ENCODE measurements around the gene DISC1. TPM values are rescaled to one million over a fixed set of nuclear protein-coding genes. Genes with fewer than 3 reads are reported as not detected.

DISC1 gene
- total RNA-seq, 1 experiment from 2014 or later = 9.8 TPM

DNA sequence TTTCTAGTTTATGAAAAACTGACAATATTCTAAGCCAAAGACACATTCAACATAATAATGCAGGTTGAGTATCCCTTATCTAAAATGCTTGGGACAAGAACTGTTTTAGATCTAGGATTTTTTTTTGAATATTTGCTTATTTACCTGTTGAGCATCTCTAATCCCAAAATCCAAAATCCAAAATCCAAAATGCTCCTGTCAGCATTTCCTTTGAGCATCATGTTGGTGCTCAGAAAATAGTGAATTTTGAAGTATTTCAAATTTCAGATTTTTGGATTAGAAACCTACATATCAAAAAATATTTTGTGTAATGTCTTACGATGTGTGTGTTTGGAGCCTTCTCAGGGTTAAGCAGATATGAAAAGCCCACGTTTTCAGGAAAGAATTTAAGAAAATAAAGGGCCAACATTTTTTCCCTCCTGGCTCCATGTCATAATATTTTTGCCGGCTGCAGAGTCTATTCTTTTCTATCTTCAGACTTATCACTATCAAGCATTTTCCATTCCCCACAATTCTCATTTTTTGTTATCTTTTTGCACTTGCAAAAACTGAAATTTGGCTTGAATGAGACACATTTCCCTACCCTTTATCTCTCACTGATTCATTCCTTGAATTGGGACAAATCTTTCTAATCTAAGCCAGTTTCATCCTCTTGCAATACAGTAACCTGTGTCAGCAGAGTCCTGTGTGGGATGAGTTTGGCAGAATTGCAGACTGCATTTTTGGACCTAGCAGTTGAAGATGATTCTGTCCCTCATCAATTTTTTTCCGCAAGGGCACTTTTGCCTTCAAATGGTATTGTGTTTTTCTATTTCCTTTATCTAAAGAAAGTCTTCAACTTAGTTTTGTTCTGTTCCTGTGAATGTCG, 233.9 kb downstream of the DISC1 start:
- H3K36me3 Mint-ChIP-seq (ENCODE audit: insufficient read depth, unreplicated experiment) = no peaks in the 10 kb centered on the region
- BruUV-seq (replicated peaks) = no TSS peak
- CTCF ChIA-PET = no interaction called here
- no peak overlapping the region for H3K4me3 Mint-ChIP-seq (ENCODE audit: low read depth, unreplicated experiment)
- H3K4me1 Mint-ChIP-seq (ENCODE audit: low read depth, unreplicated experiment) = no peaks in the 10 kb centered on the region
- DNase-seq = no peak
- no peaks in the 10 kb centered on the region for H3K27me3 Mint-ChIP-seq (ENCODE audit: unreplicated experiment)
- TF ChIP-seq, protein P1, sequence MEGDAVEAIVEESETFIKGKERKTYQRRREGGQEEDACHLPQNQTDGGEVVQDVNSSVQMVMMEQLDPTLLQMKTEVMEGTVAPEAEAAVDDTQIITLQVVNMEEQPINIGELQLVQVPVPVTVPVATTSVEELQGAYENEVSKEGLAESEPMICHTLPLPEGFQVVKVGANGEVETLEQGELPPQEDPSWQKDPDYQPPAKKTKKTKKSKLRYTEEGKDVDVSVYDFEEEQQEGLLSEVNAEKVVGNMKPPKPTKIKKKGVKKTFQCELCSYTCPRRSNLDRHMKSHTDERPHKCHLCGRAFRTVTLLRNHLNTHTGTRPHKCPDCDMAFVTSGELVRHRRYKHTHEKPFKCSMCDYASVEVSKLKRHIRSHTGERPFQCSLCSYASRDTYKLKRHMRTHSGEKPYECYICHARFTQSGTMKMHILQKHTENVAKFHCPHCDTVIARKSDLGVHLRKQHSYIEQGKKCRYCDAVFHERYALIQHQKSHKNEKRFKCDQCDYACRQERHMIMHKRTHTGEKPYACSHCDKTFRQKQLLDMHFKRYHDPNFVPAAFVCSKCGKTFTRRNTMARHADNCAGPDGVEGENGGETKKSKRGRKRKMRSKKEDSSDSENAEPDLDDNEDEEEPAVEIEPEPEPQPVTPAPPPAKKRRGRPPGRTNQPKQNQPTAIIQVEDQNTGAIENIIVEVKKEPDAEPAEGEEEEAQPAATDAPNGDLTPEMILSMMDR (IDR thresholded peaks at IDR 0.05; ENCODE audit: unreplicated experiment) = no peak
- H3K9me3 Mint-ChIP-seq (ENCODE audit: low read depth, unreplicated experiment) = no peaks in the 10 kb centered on the region
- no peak overlapping the region for H3K27ac Mint-ChIP-seq (ENCODE audit: unreplicated experiment)
- intact Hi-C loops (cut with micrococcal nuclease; ENCODE audit: unreplicated experiment) = loop anchor here (10.0 kb wide), 1 partner anchor 394 kb away; no protein-coding TSS in a partner anchor

DNA sequence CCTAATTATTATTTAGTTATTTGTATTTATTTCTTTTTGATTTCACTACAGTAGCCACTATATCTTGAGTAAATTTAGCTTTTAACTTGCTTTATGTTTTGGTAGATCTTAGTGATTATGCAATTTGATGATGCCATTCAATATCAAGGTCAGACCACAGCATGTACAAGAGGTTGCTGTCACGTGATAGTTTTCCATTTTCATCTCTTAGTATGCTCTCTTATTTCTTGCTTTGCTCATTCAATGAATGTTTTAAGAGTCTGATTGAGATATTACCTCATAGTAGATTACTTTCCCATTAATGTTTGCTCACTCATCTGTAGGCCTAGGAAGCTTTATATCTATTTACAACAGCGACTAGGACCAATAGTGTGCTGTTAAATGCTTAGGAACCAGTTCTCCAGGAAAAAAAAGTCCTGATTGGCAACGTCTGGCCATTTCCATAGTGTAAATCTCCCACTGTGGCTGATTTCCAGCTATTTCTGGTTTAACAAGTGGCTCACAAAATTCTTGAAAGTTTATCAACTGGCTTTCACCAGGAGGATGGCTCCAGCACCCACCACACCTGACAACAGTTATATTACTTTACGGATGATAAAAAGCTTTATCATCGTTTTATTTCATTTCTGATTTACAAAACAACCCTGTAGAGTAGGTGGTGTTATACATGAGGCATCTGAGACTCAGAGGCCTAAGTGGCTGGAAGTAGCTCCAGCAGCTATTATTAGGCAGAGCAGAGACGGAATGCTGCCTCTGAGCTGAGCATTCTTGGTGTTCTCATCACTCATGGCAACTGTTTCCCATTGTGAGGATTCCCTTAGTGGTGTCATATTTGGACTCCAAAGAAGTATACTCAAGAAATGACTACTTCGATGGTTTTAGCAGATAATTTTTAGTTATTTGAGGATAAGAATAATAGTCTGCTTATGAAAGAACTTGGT, 235.2 kb downstream of the DISC1 start:
- no TSS peak for BruUV-seq (replicated peaks)
- Mint-ChIP-seq H3K4me3 (ENCODE audit: low read depth, unreplicated experiment) (no peak overlapping the region), H3K36me3 (ENCODE audit: insufficient read depth, unreplicated experiment) (no peaks in the 10 kb centered on the region), H3K4me1 (ENCODE audit: low read depth, unreplicated experiment) (no peaks in the 10 kb centered on the region), H3K27me3 (ENCODE audit: unreplicated experiment) (no peaks in the 10 kb centered on the region), H3K27ac (ENCODE audit: unreplicated experiment) (no peak overlapping the region), H3K9me3 (ENCODE audit: low read depth, unreplicated experiment) (no peaks in the 10 kb centered on the region)
- DNase-seq = no peak
- TF ChIP-seq, protein P1 (IDR thresholded peaks at IDR 0.05; ENCODE audit: unreplicated experiment) = no peak
- CTCF ChIA-PET = no interaction called here
- intact Hi-C loops (cut with micrococcal nuclease; ENCODE audit: unreplicated experiment) = loop anchor here (10.0 kb wide), 1 partner anchor 393 kb away; no protein-coding TSS in a partner anchor

DNA sequence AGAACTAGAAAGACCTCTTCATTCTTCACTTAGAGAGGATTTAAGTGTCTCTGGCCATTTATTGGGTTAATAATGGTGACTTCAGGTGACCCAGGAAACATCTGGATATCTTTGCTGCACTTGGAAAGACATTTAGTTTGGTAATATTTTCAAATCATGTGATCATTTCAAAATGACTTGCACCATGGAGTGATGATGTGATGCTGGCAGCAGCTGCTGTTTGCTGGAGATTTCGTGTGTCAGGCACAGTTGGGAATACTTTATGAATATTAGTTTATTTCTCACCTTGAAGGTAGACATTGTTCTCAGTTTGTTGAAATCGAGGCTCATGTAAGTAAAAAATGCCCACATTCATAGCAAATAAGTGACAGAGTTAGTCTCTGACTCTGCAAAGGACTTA, 236.0 kb downstream of the DISC1 start:
- Mint-ChIP-seq H3K27ac (ENCODE audit: unreplicated experiment) (no peak overlapping the region), H3K4me3 (ENCODE audit: low read depth, unreplicated experiment) (no peak overlapping the region), H3K9me3 (ENCODE audit: low read depth, unreplicated experiment) (no peaks in the 10 kb centered on the region), H3K36me3 (ENCODE audit: insufficient read depth, unreplicated experiment) (no peaks in the 10 kb centered on the region), H3K4me1 (ENCODE audit: low read depth, unreplicated experiment) (no peaks in the 10 kb centered on the region), H3K27me3 (ENCODE audit: unreplicated experiment) (no peaks in the 10 kb centered on the region)
- CTCF ChIA-PET = interaction anchor here (0.7 kb wide), 1 partner anchor 198 kb away, joined by 5 read pairs; no protein-coding TSS in a partner anchor
- TF ChIP-seq, protein P1 (IDR thresholded peaks at IDR 0.05; ENCODE audit: unreplicated experiment) = no peak
- DNase-seq = no peak
- BruUV-seq (replicated peaks) = no TSS peak
- intact Hi-C loops (cut with micrococcal nuclease; ENCODE audit: unreplicated experiment) = loop anchor here (10.0 kb wide), 1 partner anchor 392 kb away; no protein-coding TSS in a partner anchor

DNA sequence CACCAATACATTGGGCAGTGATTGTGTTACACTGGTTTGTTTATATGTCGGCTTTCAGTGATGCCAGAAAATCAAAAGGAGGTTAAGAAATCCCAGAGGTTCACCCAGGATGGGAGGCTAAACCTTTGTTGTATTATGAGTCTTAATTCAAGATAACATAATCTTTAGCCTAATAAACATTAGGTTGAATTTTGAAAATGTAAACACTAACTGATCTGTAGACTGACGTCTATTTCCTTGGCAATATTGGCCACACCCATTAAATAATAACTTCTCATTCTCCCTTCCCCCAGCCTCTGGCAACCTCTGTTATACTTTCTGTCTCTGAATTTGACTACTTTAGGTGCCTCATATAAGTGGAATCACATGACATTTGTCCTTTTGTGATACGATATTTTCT, 238.7 kb downstream of the DISC1 start:
- CTCF ChIA-PET = no interaction called here
- intact Hi-C loops (cut with micrococcal nuclease; ENCODE audit: unreplicated experiment) = loop anchor here (10.0 kb wide), 1 partner anchor 389 kb away; no protein-coding TSS in a partner anchor

More for the DNA sequence above, 238.7 kb downstream of the DISC1 start:
- H3K9me3 Mint-ChIP-seq (ENCODE audit: low read depth, unreplicated experiment) = no peaks in the 10 kb centered on the region
- H3K27me3 Mint-ChIP-seq (ENCODE audit: unreplicated experiment) = no peaks in the 10 kb centered on the region
- H3K27ac Mint-ChIP-seq (ENCODE audit: unreplicated experiment) = no peak overlapping the region
- BruUV-seq (replicated peaks) = no TSS peak
- TF ChIP-seq, protein P1 (IDR thresholded peaks at IDR 0.05; ENCODE audit: unreplicated experiment) = no peak
- H3K4me3 Mint-ChIP-seq (ENCODE audit: low read depth, unreplicated experiment) = no peak overlapping the region
- no peaks in the 10 kb centered on the region for H3K4me1 Mint-ChIP-seq (ENCODE audit: low read depth, unreplicated experiment)
- DNase-seq = no peak
- H3K36me3 Mint-ChIP-seq (ENCODE audit: insufficient read depth, unreplicated experiment) = no peaks in the 10 kb centered on the region

All from Calu3 (cell line).